Activated CD8-positive, alpha-beta memory T cell treated with anti-CD3 and anti-CD28 coated beads, Interleukin-2, amount 50 U/mL, for 48 hours (primary cell): ENCODE measurements around the gene SPTY2D1.
"Not testable (repeated sequence)": the region's sequence is repeated elsewhere in the genome, so short reads cannot be mapped to it uniquely, and the experiment has no call there.

Source experiments
- DNase-seq: peaks from one replicate; pipeline ENCODE4 v3.0.0-alpha.2; 2020

Gene SPTY2D1

DNA sequence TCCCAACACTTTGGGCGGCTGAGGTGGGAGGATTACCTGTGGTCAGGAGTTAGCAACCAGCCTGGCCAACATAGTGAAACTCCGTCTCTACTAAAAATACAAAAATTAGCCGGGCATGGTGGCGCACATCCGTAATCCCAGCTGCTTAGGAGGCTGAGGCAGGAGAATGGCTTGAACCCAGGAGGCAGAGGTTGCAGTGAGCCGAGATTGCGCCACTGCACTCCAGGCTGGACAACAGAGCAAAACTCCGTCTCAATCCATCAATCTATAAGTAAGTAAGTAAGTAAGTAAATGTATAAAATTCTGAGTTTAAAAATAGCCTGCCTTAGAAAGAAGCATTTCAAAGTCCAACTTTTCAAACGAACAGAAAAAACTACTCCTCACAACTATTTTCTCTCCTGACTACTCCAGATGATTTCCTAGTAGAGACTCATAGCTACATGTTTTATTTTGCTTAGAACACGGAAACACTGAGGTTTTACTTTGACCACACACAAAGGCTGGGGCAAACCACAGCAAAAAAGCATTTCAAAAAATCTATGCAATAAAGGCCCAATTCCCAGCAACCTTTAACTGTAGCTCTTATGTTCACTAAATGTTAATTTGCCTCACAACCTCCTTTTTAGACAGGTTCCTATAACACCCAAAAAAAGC is 16.3 kb downstream of the SPTY2D1 start:
- no peak for DNase-seq

DNA sequence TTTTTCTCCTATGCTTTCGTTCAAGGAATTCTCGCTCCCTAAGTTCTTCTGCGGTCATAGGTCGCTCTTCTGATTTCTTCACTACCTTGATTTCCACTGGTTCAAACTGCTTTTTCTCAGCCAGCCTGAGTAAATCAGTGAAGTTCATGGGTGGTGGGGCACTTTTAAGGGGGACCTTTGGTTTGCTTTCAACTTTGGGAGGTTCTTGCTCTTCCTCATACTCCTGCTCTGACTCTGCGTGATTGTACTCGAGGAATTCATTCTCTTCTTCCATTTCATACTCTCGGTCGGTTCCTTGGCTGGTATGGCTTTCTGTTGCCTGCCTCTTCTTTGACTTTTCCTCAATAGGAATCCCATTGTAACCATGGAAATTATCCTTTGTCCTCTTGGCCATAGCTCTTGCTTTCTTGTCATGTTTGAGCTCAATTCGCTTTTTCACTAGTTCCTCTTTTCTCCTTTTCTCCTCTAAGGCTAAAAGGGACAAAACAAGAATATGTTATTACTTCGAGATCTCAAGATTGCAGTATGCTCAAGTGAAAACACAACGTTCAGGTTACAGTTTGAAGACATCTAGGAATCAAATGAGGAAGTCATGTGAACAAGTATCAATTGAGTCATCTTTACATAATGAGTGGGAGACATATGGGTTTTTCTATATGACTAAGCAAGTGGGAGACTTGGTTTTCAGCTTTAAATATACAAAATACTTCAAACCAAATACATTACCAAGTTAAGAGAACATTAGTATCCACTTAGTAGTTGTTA is 18.3 kb downstream of the SPTY2D1 start:
- DNase-seq: no peak

DNA sequence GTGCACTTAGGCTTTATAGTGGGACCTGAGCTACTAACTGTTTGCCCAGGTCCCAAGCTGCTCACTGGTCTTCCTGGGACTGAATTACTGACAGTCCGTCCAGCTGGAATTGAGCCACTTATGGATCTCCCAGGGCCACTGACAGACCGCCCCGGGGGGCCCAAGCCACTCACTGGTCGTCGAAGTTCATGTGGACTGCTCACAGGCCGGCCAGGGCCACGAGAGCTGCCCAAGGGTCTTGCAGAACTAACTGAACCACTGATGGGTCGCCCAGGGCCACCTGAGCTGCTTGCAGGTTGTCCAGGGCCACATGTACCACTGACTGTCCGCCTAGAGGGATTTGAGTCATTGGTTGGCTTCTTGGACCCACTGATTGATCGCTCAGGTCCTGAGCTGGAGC is 19.5 kb downstream of the SPTY2D1 start:
- no peak for DNase-seq

DNA sequence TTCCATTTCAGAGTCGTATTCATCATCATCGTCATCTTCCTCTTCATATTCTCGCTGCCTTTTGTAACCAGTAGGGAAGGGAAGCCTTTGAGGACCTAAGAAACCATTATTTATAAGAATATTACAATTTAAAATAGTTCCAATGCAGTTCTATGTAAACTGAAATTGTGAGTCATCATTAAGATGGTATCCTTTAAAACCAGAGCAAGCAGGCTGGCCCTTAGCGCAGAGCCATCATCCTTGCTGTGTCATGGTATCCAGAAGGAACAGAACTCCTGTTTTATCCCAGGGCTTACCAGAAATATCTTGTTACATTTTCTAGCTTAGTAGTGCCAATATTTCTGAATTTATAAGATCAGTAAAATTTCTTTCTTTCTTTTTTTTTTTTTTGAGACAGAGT is 21.7 kb downstream of the SPTY2D1 start:
- DNase-seq: no peak

DNA sequence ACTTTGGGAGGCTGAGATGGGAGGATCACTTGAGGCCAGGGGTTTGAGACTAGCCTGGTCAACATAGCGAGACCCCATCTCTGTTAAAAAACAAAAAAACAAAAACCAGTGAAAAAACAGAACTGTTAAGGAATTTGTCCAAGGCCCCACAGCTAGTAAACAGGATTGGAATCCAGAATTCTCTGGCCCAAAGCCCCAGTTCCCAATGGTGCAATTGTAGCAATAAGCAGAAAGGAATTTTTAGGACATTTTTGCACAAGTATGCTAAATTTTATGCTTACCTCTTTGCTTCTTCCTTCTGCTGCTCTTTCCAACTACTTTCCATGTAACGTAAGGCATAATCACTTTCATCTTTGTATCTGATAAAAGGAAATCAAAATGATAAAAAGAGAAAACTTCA is 22.9 kb downstream of the SPTY2D1 start:
- DNase-seq: no peak

DNA sequence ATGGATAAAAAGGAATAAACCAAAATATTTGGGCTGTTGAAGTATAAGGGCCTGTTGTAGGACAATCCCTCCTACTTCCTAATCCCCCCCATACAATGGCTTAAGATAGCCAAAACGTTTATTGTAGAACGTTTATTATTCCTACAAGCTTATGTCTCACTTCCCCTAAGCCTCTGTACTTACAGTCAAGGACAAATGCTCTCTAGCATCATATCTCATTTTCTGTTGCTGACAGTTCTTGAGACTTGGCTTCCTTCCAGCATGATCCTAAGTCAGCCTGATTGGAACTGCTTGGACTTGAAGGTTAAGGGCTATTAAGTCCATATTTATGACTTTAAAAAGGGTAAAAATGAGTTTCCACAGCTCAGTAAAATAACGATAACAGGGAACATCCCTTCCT is 25.8 kb downstream of the SPTY2D1 start:
- no peak for DNase-seq

DNA sequence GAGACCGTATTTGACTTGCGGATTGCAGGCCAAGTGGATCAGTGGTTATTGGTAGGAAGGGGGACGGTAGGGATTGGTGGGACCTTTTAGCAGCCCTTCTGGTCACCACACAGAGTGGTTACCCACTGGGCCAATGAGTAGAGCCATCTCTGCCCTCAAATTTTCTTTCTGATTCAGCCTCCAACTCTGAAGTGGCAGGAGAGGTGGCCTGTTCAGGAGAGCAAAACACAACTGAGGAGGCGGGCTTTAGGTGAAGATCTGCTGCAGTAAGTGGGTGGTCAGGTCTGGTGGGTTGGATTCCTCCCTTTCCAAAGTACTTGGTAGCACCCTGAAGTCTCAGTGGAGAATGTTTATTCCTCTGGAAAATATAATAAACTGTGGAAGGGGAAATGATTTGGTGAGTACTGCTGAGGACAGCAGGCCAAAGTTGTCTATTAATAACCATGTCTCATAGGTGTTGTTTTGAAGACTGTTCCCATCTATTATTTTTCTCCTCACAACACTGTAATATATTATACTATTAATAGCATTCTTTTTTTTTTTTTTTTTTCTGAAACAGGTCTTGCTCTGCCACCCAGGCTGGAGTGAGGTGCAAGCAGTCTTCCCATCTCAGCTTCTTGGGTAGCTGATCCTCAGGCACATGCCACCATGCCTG is 33.1 kb downstream of the SPTY2D1 start:
- no peak for DNase-seq

DNA sequence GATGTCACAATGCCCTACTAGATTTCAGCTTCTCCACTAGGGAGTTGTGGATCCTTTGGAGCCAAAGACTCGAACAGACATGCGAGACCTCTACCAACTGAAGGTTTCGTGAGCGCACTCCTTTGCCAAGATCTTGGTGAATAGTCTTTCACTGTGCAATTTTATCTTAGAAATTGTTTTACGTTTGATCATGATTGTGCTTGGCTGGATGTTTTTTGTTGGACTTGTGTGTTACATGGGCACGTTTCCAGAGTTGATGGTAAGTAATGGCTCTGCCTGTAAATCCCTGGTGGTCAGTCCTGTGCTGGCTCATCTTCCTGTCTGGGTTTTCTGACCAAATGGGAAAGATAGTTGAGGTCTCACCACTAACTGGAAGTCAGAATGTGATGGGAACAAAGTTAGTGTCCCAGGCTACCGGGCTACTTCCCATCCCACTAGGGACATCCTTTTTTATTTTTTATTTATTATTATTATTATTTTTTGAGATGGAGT is 34.4 kb downstream of the SPTY2D1 start, which contains the start of gene MISFA:
MISFA (plus strand) TSS at position 51 of the 492 bp plus-strand sequence; CDS start at position 191, 140 bp downstream.
- DNase-seq: no peak

DNA sequence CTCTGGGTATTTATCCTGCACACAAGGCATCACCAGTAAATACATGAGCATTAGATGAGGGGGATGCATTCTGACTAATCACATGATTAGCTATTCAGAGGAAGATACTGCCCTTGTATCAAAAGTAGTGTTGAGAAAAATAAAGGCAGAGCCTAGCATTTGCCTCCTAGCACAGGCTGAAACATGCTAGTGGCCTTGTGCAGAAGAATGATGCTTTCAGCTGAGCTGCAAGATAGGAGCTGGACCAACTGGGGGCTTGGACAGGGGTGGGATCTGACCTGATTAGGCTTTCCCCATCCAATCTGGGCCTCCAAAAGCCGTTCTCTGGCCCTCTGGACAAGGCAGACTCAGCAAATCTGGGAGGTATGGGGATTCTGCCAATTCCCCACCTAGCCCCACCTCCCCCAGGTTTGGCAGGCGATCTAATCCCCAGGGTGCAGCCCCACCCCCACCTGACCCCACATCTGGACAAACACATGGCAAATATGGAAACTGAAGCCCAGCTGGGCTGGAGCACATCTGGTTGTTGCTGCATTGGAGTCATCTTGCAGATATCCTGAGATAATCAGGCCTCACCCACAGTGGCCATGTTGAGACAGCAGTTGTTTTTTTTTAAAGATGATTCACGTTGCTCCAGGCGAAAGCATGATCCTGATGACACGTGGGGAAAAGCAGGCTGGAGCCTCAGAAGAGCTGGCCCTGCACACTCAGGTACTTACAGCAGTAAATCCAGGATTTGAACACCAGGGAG is 39.0 kb downstream of the SPTY2D1 start:
- DNase-seq: no peak

DNA sequence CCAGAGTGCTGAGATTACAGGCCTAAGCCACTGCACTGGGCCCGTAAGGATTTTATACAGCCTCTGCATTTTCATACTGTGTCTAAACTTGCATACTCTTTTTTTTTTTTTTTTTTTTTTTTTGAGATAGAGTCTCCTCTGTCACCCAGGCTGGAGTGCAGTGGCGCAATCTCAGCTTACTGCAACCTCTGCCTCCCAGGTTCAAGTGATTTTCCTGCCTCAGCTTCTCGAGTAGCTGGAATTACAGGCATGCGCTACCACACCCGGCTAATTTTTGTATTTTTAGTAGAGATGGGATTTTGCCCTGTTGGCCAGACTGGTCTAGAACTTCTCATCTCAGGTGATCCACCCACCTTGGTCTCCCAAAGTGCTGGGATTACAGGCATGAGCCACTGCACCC is 40.1 kb downstream of the SPTY2D1 start:
- not testable (repeated sequence) for DNase-seq

DNA sequence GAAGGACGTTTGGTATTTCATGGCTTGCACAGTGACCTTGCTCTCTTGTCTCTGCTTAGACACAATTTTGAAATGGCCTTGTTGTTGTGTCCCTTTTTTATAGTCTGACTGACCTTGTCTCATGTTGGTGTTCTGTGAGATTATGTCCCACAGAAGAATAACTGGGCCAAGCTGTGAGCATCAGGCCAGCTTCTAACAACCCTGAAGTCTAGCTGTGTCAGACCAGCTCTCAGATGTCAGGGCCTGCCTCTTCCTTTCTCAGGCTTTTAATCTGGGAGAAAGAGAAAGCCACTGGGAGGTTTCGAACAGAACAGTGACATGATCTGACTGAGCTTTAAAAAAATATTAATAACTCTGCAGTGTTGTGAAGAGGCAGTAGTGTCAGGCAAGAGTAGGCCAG is 43.6 kb downstream of the SPTY2D1 start:
- no peak for DNase-seq

DNA sequence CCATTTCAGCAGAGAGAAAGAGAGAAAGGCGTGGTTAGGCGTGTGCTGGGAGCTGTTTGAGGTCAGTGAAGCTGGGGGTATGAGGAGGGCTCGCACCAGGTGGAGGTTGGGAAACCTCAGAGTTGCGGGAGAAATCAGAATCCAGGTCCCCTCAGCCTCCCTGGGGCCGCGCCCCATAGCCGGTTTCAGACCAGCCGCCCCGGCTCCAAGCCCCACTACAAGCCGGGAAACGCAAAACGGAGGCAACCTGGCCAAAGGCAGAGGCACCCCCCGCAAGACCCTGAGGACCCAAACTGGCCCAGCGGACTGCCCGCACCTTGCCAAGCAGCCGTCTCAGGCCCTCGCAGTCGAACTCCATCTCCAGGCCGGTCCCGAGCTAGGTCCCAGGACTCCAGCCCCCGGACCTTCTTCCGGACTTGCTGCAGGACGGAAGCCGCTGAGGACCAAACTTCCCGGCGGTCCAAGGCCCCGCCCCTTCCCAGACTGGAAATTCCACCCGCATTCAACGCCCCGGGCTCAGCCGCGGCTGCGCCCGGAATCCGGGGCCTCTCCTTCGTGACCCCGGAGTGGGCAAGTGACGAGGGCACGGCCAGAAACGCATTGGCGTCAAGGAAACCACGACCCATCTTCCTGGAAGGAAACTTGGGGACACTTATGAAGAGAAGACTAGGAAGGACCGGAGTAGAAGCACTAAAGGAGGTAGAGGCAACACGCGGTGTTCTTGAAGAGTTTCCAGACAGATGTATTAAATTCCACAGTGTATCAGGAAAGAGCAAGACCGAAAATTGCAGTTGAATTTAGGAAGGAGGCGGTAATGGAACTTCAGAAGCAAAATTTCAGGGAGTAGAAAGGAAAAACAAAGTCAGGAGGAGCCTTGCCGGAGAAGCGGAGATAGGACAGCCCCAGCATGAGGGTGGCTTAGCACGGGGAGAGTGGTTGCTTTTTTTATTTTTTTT is 45.6 kb downstream of the SPTY2D1 start, which contains the start of gene UEVLD:
UEVLD (minus strand) TSS at position 438 of the 956 bp plus-strand sequence; CDS start at position 358, 80 bp downstream.
- DNase-seq: peak; percentile 86

DNA sequence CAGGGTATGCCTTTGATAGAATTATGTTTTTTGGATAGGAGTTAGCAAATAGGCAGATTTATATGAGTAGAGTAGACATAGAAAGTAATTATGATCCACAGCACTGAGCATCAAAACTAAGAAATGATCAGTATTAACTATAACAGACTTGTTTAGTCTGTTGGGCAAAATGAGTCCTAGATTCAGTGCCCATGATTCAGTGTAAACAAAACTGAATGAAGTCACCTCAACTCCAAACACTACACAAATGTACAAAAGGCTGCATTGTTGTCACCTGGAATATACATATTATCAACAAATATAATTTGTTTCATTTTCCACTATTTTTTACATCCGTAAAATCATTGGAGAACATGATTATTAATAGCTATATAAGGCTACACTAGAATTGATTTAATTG is 52.3 kb downstream of the SPTY2D1 start:
- no peak for DNase-seq

DNA sequence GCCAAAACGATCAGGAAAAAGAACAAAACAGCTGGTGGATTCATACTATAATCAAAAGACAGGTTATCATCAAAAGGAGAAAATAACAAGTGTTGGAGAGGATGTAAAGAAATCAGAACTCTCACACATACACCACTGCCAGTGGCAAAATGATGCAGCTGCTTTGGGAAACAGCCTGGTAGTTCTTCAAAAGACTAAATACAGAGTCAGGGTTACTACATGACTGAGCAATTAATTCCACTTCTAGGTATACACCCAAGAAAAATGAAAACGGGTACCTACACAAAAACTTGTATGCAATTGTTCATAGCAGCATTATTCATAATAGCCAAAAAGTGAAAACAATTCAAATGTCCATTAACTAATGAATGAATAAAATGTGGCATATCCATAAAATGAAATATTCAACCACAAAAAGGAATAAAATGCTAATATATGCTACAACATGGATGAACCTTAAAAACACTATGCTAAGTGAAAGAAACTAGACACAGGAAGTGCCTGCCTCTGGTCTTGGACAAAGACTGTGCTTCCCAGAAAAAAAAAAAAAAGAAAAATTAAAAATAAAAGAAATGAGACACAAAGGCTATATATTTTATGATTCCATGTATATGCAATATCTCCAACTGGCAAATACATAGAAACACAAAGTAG is 53.9 kb downstream of the SPTY2D1 start:
- DNase-seq: no peak

DNA sequence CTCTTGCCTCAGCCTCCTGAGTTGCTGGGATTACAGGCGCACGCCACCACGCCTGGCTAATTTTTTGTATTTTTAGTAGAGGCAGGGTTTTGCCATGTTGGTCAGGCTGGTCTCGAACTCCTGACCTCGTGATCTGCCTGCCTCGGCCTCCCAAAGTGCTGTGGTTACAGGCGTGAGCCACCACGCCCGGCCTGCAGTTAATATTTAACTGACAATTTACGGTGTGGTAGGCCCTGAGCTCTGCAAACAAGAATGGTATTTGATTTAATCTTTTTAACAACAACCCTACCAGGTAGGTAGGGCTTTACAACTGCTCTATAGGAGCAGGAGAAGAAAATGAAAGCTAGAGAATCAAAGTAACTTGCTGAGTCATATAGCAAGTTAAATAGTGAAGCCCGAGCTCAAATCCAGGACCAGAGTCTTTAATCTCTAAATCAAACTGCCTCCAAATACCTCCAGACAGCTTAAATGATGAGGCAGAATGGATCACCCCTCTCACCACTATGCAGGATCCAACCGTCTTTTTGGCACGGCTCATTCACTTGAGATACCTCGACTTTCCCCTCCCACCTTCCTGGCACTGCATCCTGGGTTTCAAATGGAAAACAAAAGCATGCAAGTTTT is 55.1 kb downstream of the SPTY2D1 start:
- DNase-seq: no peak

DNA sequence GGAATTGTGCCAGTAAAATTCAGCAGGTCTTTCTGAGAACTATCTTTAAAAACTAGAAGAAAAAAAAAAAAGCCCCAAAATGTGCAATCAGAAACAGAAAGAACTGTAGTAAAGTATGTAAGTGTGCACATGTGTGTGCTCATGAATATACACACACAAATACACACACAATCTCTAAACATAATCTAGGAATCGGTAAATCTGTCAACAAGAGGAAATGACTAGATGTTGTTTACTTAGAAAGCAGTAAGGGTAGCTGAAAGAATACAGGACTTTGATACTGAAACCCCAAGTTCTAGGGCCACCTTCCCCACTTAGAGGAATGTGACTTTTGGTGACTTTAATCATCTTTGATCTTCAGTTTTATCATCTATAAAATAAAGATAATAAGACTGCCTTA is 58.8 kb downstream of the SPTY2D1 start:
- DNase-seq: no peak

DNA sequence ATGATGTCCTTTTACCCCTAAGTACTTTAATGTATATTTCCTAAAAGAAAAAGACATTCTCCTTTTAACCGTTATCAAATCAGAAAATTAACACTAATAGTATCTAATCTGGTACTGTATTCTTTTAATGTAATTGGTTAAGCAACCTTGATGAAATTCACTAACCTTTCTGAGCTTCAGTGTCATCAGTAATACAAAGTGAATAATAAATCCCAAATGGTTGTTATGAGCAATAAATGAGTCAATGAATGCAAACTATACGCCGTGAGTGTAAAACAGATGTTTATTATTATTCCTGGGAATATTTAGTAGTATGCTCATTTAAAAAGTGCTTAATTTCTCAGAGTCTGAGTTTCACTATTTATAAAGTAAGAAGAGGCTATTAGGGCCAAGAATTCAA is 67.1 kb downstream of the SPTY2D1 start:
- DNase-seq: no peak

DNA sequence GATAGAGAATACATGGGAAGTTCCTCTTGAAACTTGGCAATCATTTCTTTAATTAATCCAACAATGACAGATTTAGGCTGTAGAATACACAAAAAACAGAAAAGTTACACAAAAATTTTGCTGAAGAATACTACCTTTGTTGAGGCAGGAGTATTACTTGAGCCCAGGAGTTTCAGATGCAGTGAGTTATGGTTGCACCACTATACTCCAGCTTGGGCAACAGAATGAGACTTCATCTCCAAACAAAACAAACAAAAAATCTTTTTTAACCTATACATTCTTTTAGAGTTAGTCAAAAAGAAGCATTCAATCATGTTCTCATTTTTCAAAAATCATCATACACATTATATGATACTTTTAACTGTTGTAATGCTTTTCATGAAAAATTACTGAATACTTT is 67.7 kb downstream of the SPTY2D1 start:
- no peak for DNase-seq

DNA sequence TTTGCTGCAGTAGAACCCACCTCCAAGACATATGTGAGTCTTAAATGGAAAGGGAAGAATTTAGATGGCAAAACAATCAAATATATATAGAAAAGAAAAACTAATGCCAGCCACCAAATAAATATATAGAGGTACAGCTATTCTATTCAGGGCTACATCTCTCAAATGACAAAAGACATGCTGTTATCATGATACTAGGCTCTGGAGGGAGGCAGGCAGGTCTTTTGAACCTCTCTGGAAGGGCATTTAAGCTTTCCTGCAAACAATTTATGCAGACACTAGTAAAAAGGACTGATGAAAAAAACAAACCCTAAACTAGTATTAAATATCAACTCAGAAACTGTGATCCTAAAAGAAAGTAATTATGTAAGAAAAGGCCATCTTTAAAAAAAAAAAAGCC is 70.0 kb downstream of the SPTY2D1 start:
- DNase-seq: no peak

DNA sequence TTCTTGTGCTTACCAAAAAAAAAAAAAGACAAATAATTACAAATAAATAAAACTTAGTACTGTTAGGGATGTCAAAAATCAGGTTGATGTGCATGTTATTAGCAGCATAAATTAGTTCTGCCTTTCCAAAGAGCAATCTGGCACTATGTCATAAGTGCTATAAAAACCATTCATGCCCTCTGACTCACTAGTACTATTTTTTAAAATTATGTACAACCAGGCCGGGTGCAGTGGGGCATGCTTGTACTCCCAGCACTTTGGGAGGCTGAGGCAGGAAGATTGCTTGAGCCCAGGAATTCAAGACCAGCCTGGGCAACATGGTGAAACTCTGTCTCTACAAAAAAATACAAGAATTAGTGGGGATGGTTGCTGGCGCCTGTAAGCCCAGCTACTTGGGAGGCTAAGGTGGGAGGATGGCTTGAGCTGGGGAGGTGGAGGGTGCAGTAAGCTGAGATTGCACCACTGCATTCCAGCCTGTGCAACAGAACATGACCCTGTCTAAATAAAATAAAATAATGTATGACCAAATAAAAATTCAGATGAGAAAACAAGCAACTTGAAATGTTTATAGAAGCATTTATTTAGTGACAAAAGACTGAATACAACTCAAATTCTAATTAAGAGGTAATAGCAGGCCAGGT is 70.9 kb downstream of the SPTY2D1 start:
- no peak for DNase-seq
